ENCODE results near the gene LRRC59. TPM values are rescaled to one million over a fixed set of nuclear protein-coding genes. Genes with fewer than 3 reads are reported as not detected.
"Not testable (repeated sequence)": the region's sequence is repeated elsewhere in the genome, so short reads cannot be mapped to it uniquely, and the experiment has no call there.

Gene LRRC59
- total RNA-seq, 2 donors from 2014 or later = 87.9 to 98.2 TPM

GRCh38 chr17:50421308-50422051 lies 24.2 kb upstream of the LRRC59 start:
- no peak for DNase-seq
- no peaks in the 10 kb centered on the region for H3K27me3 ChIP-seq (ENCODE audit: control insufficient read depth, insufficient read depth, low read length, poor library complexity, severe bottlenecking)
- H3K4me1 ChIP-seq (ENCODE audit: control insufficient read depth, insufficient read depth, low read length) = peaks cover 6% of the 10 kb centered on the region
- H3K4me3 ChIP-seq (ENCODE audit: low read length) = no peak overlapping the region
- no peaks in the 10 kb centered on the region for H3K36me3 ChIP-seq (ENCODE audit: control insufficient read depth, insufficient read depth, low read length)
- Mint-ChIP-seq H3K4me3 (no peak overlapping the region), H3K36me3 (ENCODE audit: low read depth) (peaks cover 11% of the 10 kb centered on the region), H3K27me3 (ENCODE audit: insufficient read depth) (peaks cover 6% of the 10 kb centered on the region), H3K9me3 (peaks cover 29% of the 10 kb centered on the region), H3K27ac (no peak overlapping the region), H3K4me1 (peaks cover 6% of the 10 kb centered on the region)
- 91 to 96% methylated on average over 3 of the region's 3 CpGs for WGBS, 2 experiments (ENCODE audit: insufficient coverage in 1 of 2, insufficient read length in 1 of 2)
- no peak overlapping the region for H3K9ac ChIP-seq (ENCODE audit: extremely low read depth, low read length, poor library complexity, severe bottlenecking)
- no peak overlapping the region for H3K27ac ChIP-seq (ENCODE audit: low read depth, low read length)
- TF ChIP-seq, protein P1, sequence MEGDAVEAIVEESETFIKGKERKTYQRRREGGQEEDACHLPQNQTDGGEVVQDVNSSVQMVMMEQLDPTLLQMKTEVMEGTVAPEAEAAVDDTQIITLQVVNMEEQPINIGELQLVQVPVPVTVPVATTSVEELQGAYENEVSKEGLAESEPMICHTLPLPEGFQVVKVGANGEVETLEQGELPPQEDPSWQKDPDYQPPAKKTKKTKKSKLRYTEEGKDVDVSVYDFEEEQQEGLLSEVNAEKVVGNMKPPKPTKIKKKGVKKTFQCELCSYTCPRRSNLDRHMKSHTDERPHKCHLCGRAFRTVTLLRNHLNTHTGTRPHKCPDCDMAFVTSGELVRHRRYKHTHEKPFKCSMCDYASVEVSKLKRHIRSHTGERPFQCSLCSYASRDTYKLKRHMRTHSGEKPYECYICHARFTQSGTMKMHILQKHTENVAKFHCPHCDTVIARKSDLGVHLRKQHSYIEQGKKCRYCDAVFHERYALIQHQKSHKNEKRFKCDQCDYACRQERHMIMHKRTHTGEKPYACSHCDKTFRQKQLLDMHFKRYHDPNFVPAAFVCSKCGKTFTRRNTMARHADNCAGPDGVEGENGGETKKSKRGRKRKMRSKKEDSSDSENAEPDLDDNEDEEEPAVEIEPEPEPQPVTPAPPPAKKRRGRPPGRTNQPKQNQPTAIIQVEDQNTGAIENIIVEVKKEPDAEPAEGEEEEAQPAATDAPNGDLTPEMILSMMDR (conservative IDR thresholded peaks at IDR 0.05) = no peak
- H3K9me3 ChIP-seq (ENCODE audit: control insufficient read depth, low read length) = peaks cover 18% of the 10 kb centered on the region

GRCh38 chr17:50420419-50421112 lies 23.2 kb upstream of the LRRC59 start:
- Histone ChIP-seq H3K27me3 (ENCODE audit: control insufficient read depth, insufficient read depth, low read length, poor library complexity, severe bottlenecking) (no peaks in the 10 kb centered on the region), H3K4me3 (ENCODE audit: low read length) (no peak overlapping the region), H3K4me1 (ENCODE audit: control insufficient read depth, insufficient read depth, low read length) (peaks cover 5% of the 10 kb centered on the region), H3K27ac (ENCODE audit: low read depth, low read length) (no peak overlapping the region), H3K36me3 (ENCODE audit: control insufficient read depth, insufficient read depth, low read length) (no peaks in the 10 kb centered on the region), H3K9me3 (ENCODE audit: control insufficient read depth, low read length) (peaks cover 18% of the 10 kb centered on the region), H3K9ac (ENCODE audit: extremely low read depth, low read length, poor library complexity, severe bottlenecking) (no peak overlapping the region)
- H3K9me3 Mint-ChIP-seq = peaks cover 29% of the 10 kb centered on the region
- peak; percentile 36 for DNase-seq
- peaks cover 6% of the 10 kb centered on the region for H3K27me3 Mint-ChIP-seq (ENCODE audit: insufficient read depth)
- peaks cover 11% of the 10 kb centered on the region for H3K36me3 Mint-ChIP-seq (ENCODE audit: low read depth)
- H3K4me3 Mint-ChIP-seq = no peak overlapping the region
- no peak overlapping the region for H3K27ac Mint-ChIP-seq
- WGBS, 2 experiments (ENCODE audit: insufficient coverage in 1 of 2, insufficient read length in 1 of 2) = 94 to 100% methylated on average over 5 to 6 of the region's 6 CpGs
- H3K4me1 Mint-ChIP-seq = peaks cover 4% of the 10 kb centered on the region
- TF ChIP-seq, protein P1 (conservative IDR thresholded peaks at IDR 0.05) = no peak

- H3K36me3 ChIP-seq (ENCODE audit: control insufficient read depth, insufficient read depth, low read length); H3K27me3 ChIP-seq (ENCODE audit: control insufficient read depth, insufficient read depth, low read length, poor library complexity, severe bottlenecking); H3K4me1 Mint-ChIP-seq; H3K27ac ChIP-seq (ENCODE audit: low read depth, low read length); H3K4me3 Mint-ChIP-seq; H3K27me3 Mint-ChIP-seq (ENCODE audit: insufficient read depth); H3K27ac Mint-ChIP-seq; H3K9ac ChIP-seq (ENCODE audit: extremely low read depth, low read length, poor library complexity, severe bottlenecking); H3K4me1 ChIP-seq (ENCODE audit: control insufficient read depth, insufficient read depth, low read length): not testable (repeated sequence)
- 91 to 97% methylated on average over 5 to 10 of the region's 10 CpGs for WGBS, 2 experiments (ENCODE audit: insufficient coverage in 1 of 2, insufficient read length in 1 of 2)
- DNase-seq = peak; percentile 34
- peaks cover 18% of the 10 kb centered on the region for H3K9me3 ChIP-seq (ENCODE audit: control insufficient read depth, low read length)
- peaks cover 29% of the 10 kb centered on the region for H3K9me3 Mint-ChIP-seq
- H3K36me3 Mint-ChIP-seq (ENCODE audit: low read depth) = peaks cover 11% of the 10 kb centered on the region
- peak overlapping the region; percentile 8 for H3K4me3 ChIP-seq (ENCODE audit: low read length)
These were observed 22.3 kb upstream of the LRRC59 start for GRCh38 chr17:50419577-50419976.
